GM19328 (cell line): ENCODE data around the gene MORN1.

ENCODE experiments used
- ATAC-seq: cut with Tn5 transposase; IDR thresholded peaks from one replicate; pipeline ENCODE4 v1.9.1; 2021; ENCODE audit warnings: mild to moderate bottlenecking, moderate library complexity; ENCODE audit not compliant: unreplicated experiment

MORN1 gene

GRCh38 chr1:2324553-2325366 lies 66.6 kb downstream of the MORN1 start:
- no peak for ATAC-seq

GRCh38 chr1:2323451-2323974 lies 67.8 kb downstream of the MORN1 start:
- no peak for ATAC-seq

- no peak for ATAC-seq
Observed at GRCh38 chr1:2322581-2323211, 68.7 kb downstream of the MORN1 start.

DNA sequence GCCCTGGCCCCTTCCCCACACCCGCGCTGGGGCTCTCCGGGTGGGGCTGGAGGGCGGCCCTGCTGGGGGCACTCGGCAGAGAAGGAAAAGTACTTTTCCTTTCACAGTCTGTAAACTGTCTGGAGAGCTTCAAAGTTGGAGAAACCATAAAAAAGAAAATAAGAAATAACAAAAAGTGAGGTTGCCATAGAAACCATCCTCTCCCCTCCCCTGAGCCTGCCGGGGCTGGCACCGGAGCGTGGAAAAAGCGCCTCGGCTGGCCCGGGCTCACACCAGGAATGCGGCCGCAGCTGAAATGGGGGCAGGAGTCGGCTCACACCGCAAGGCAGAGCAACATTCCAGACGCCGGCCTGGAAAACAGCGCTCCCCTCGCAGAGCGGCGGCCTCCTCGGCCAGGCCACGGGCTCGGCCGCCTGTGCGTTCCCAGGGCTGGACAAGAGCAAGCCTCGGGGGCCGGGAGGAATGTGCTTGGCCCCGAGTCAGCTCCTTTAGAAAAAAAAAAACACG lies 69.2 kb downstream of the MORN1 start:
- ATAC-seq, result no peak

GRCh38 chr1:2320760-2321667 lies 70.3 kb downstream of the MORN1 start:
- ATAC-seq, result no peak

DNA sequence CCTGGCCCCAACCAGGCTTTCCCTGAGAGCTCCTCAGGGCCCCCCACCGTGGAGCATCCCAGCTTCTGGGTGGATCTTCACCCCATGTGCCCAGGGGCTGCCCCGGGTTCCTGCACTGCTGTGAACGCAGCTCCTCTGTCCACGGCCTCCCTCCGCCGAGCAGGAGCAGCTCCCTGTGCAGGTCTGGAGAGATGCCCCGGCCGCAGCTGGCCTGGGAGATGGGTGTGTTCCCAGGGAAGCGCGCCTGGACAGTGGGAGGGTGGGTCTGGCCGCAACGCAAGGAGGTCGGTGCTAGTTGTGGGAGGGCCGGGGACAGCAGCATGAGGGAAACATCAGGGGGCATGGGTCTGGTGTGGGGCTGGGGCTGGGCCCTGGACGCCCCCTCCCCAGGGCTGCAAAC lies 71.3 kb downstream of the MORN1 start:
- ATAC-seq, result no peak

DNA sequence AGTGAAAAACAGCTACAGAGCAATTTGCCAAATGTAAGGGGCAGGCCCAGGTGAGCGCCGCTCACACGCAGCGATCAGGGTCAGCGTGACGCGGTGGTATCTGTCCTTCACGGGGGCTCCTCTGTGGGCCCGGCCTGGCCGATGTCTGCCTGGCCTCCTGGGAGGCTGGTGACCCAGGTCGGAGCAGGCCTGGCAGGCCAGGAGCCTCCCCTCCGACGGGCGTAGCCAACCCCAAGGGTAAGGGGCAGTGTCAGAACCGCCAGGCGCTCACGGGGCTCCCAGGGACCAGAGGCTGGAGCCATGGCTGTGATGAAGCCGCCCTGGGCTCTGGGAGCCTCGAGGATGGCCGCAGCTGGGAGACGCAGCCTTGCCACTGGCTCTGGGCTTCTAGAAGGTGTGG lies 72.1 kb downstream of the MORN1 start:
- ATAC-seq, result no peak

DNA sequence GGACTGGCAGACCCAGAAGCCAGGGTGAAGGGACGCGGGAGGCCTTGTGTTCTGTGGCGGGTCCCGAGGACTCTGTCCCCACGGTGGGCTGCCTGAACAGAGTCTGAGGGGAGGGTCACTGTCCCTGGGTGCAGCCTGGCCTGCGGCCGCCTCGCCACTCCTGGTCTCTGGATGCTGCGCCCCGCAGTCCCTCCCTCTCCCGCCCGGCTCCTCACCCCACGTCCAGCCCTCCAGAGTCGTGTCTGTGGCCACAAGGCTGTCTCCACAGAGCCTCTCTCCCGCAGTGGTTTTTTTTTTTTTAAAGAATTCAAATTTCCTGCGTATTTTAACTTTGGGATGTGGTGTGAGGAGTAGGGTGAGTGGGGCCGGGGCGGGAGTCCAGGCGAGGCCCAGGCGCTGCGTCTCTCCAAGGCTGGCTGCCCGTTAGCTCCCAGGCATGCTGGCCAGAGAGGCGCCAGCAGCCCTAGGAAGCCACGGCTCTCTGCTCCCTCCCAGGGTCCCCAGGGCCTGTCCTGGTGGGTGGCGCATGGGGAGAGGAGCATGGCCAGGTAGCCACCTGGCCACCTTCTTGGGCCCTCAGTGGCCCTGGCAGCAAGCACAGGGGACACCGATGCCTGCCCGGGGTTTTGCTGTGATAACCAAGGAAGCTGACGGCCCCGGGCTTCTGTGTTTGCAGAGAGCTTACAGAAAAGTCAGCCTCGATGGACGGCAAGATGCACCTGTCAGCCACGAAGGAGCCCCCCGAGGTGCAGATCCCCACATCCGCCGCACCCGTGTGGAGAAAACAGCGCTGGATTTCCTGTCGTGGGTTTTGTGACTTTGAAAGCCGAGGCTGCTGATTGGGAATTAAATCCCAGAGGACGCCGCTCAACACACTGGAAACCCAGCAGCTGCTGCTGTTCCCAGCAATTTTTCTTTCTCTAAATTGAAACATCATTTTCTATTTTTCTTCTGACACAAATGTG lies 72.8 kb downstream of the MORN1 start:
- no peak for ATAC-seq

DNA sequence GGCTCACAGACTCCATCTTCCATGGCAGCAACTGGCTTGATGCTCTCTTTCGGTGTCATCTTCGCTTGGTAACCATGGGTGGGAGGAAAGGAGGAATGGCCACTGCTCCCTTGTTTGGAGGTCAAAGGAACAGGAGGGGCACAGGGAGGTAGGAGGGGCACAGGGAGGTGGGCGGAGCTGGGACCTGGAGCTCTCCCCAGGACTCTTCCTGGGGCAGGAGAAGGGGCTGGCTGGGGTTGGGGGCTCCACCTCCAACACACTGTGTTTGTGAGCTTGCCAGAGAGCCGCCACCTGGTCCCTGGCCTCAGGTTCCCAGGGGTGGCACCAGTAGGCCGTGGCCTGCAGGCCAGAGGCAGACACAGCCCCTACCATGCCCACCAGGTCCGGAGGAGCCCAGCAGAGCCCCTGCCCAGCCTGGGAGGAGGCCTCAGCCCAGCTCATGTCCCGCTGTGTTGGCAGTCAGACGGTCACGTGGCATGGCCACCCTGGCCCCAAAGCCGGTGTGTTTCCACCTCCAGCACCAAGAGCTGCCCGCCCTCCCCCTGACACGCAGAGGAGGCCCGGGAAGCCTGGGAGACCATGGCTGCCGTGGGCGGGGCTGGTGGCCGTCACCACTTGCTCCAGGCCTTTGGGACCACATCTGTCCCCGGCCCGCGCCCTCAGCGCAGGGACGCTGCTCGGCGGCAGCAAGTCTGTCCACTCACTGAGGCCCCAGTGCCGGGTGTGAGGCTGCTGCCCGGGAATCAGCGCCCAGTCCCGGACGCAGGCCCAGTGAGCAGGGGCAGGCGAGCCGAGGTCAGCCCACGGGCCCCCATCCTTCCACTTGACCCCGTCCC lies 73.9 kb downstream of the MORN1 start:
- ATAC-seq, result no peak

GRCh38 chr1:2316451-2316961 lies 74.8 kb downstream of the MORN1 start:
- ATAC-seq, result no peak

DNA sequence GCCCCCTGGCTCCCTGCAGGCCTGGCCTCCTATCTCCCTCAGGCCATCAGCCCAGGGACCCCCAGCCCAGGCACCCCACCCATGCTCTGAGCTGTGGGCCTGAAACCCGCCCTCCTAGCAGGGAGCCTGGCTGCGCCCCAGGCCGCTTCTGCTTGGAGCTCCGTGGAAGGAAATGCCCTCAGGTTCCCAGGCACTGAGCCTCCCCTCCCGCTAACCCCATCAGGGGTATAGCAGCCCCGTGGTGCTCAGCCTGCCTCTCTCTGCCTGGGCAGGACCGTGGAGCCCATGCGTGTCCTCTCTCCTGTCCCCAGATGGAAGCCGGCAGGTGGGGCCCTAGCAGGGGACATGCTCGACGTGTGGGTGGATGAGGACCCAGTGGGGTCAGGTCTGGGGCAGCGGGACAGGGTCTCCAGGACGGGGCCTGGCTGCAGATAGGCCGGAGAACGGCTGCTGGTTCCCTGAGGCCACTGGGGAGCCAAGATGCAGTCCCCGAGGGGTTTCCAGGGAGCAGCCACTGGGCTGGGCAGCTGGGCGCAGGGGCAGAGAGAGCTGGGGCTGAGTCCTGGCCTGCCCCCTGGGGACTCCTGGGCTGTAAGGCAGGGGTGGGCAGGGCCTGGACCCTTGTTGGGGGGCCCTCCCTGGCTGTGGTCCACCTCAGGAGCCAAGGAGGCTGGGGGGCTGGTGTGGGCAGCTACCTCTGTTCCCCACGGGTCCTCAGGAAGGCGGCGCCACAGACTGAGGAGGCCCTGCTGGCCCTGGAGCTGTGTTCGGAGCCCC lies 75.5 kb downstream of the MORN1 start:
- no peak for ATAC-seq

DNA sequence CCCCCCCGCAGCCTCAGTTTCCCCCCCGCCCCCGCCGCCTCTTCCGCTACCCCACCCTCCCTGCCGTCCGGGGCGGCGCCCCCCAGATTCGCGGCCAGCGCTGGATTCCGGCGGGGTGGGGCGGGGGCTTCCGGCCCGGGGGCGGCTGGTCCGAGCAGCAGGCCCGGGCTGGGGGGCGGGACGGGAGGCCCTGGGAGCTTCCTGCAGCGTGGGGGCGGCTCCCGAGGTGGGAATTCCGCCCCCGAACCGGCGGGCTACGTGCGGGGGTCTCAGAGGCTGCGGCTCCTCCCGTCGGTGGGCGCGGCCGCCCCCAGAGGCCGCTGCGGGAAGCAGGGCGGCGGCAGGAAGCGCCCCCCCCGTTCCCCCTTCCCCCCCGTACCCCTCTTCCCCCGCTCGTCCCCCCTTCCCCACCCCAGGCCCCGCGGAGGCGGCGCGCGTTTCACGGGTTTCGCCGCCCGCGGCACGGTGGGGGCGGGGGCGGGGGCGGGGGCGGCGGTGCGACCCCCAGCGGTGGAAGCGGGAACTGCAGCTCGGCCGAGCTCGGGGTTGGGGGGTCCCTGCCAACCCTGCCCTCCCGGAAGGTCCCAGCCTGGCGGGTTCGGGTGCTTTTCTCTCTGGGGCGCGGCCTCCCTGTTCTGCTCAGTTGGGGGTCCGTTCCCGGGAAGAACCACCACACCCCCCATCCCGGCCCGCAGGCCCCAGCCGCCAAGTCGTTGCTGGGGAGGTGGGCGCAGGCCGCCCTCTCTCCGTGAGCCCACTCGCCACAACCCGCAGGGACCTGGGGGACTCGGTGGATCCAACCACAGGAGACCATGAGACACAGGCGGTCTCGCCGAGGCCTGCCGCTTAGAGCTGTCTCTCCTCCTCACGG lies 76.3 kb downstream of the MORN1 start:
- no peak for ATAC-seq

GRCh38 chr1:2314273-2314802 lies 77.0 kb downstream of the MORN1 start:
- ATAC-seq, result no peak

- ATAC-seq, result no peak
Observed at GRCh38 chr1:2313651-2314261, 77.6 kb downstream of the MORN1 start.

- ATAC-seq, result no peak
Observed at GRCh38 chr1:2312515-2313301, 78.6 kb downstream of the MORN1 start.

- no peak for ATAC-seq
Observed at GRCh38 chr1:2312160-2312514, 79.2 kb downstream of the MORN1 start.
